GM18508 (cell line): ENCODE measurements around the gene SYCN.

Source experiments
- ATAC-seq: cut with Tn5 transposase; IDR thresholded peaks from one replicate; pipeline ENCODE4 v1.9.1; 2021; ENCODE audit warnings: moderate number of reproducible peaks; ENCODE audit not compliant: insufficient read depth, unreplicated experiment

Gene SYCN

GRCh38 chr19:39196860-39197562 lies 7.1 kb downstream of the SYCN start, which contains the start of gene NCCRP1:
NCCRP1 (plus strand) TSS chr19:39196964; CDS start chr19:39196983, 19 bp downstream.
- no peak for ATAC-seq

GRCh38 chr19:39196320-39196719 lies 7.7 kb downstream of the SYCN start:
- no peak for ATAC-seq

GRCh38 chr19:39195755-39196154 lies 8.3 kb downstream of the SYCN start:
- no peak for ATAC-seq

- no peak for ATAC-seq
These were observed 9.1 kb downstream of the SYCN start for GRCh38 chr19:39194832-39195542.

GRCh38 chr19:39193803-39194202 lies 10.3 kb downstream of the SYCN start:
- no peak for ATAC-seq

GRCh38 chr19:39192846-39193245 lies 11.2 kb downstream of the SYCN start:
- no peak for ATAC-seq

GRCh38 chr19:39190768-39191167 lies 13.3 kb downstream of the SYCN start:
- ATAC-seq, result no peak

GRCh38 chr19:39188960-39189359 lies 15.1 kb downstream of the SYCN start:
- no peak for ATAC-seq

- no peak for ATAC-seq
These were observed 16.5 kb downstream of the SYCN start for GRCh38 chr19:39187552-39187943.

GRCh38 chr19:39186391-39186790 lies 17.7 kb downstream of the SYCN start:
- ATAC-seq, result no peak

GRCh38 chr19:39183104-39183503 lies 21.0 kb downstream of the SYCN start:
- ATAC-seq, result no peak

- no peak for ATAC-seq
These were observed 21.9 kb downstream of the SYCN start for GRCh38 chr19:39182174-39182505.

- ATAC-seq, result no peak
These were observed 22.4 kb downstream of the SYCN start for GRCh38 chr19:39181500-39182173.

GRCh38 chr19:39180749-39181148 lies 23.3 kb downstream of the SYCN start:
- no peak for ATAC-seq

- no peak for ATAC-seq
These were observed 24.3 kb downstream of the SYCN start for GRCh38 chr19:39179754-39180153.

- ATAC-seq, result no peak
These were observed 25.6 kb downstream of the SYCN start for GRCh38 chr19:39178296-39179006.

- ATAC-seq, result no peak
These were observed 26.3 kb downstream of the SYCN start for GRCh38 chr19:39177736-39178135.

GRCh38 chr19:39177110-39177699 lies 26.9 kb downstream of the SYCN start:
- ATAC-seq, result no peak

GRCh38 chr19:39175564-39175963 lies 28.5 kb downstream of the SYCN start:
- no peak for ATAC-seq
